Liver (tissue), 9 donors: ENCODE data around the gene PNLIPRP1. TPM values are rescaled to one million over a fixed set of nuclear protein-coding genes. Genes with fewer than 3 reads are reported as not detected.

Experiments used
- DNase-seq: peaks from one replicate; pipeline ENCODE4 v3.0.0-alpha.2; 2017; ENCODE audit warnings: low spot score
- H3K27ac ChIP-seq, 2 donors: one replicate each; pipeline ENCODE4 v1.7.0; 2013; ENCODE audit warnings: inconsistent platforms in 2 of 2, low read length in 2 of 2, control low read depth in 1 of 2, low read depth in 1 of 2, mild to moderate bottlenecking in 1 of 2
- H3K27me3 ChIP-seq, 4 donors: one replicate each; pipeline versions ENCODE4 v1.6.1 to v1.7.0; 2013; ENCODE audit warnings: low read length in 3 of 4, inconsistent platforms in 1 of 4, mild to moderate bottlenecking in 1 of 4, moderate library complexity in 1 of 4; ENCODE audit not compliant: control insufficient read depth in 4 of 4, insufficient read depth in 4 of 4
- H3K36me3 ChIP-seq, 4 donors: one replicate each; pipeline versions ENCODE4 v1.6.1 to v1.7.0; 2013; ENCODE audit warnings: low read length in 3 of 4, mild to moderate bottlenecking in 3 of 4, low read depth in 1 of 4, moderate library complexity in 1 of 4; ENCODE audit not compliant: control insufficient read depth in 4 of 4, insufficient read depth in 3 of 4
- H3K4me1 ChIP-seq, 4 donors: one replicate each; pipeline versions ENCODE4 v1.6.1 to v1.7.0; 2013; ENCODE audit warnings: low read length in 3 of 4, mild to moderate bottlenecking in 3 of 4, moderate library complexity in 1 of 4; ENCODE audit not compliant: control insufficient read depth in 4 of 4, insufficient read depth in 4 of 4
- H3K4me3 ChIP-seq, 3 donors: one replicate each; pipeline versions ENCODE4 v1.6.1 to v1.7.0; 2013; ENCODE audit warnings: low read length in 3 of 3, control low read depth in 1 of 3, low read depth in 1 of 3, mild to moderate bottlenecking in 1 of 3
- H3K9ac ChIP-seq, 2 donors: one replicate each; pipeline ENCODE4 v1.7.0; 2013; ENCODE audit warnings: low read length in 2 of 2, mild to moderate bottlenecking in 2 of 2, moderate library complexity in 2 of 2, control low read depth in 1 of 2, low read depth in 1 of 2
- H3K9me3 ChIP-seq, 4 donors: one replicate each; pipeline versions ENCODE4 v1.6.1 to v1.7.0; 2013; ENCODE audit warnings: low read length in 3 of 4; ENCODE audit not compliant: control insufficient read depth in 4 of 4
- CTCF ChIP-seq: fragments of 150-350 bp; IDR thresholded peaks from 2 replicates; pipeline ENCODE4 v1.5.1; 2017; ENCODE audit warnings: improper control_type of control experiment, low read depth, low read length; ENCODE audit not compliant: missing input control
- EGR1 ChIP-seq, 2 donors: IDR thresholded peaks; 2 replicates each; pipeline ENCODE4 v1.6.1; 2016 to 2018; ENCODE audit warnings: antibody characterized with exemption in 2 of 2, low read depth in 2 of 2
- FOXA1 ChIP-seq: IDR thresholded peaks from 2 replicates; pipeline ENCODE4 v1.6.1; 2016; ENCODE audit warnings: antibody characterized with exemption
- FOXA2 ChIP-seq: IDR thresholded peaks from 2 replicates; pipeline ENCODE4 v1.6.1; 2016; ENCODE audit warnings: antibody characterized with exemption
- GABPA ChIP-seq, 2 donors: IDR thresholded peaks in 1 of 2; conservative IDR thresholded peaks in 1 of 2; 2 replicates each; pipeline ENCODE4 v1.6.1; 2016; ENCODE audit warnings: antibody characterized with exemption in 2 of 2, mild to moderate bottlenecking in 1 of 2, moderate library complexity in 1 of 2
- HNF4G ChIP-seq: IDR thresholded peaks from 2 replicates; pipeline ENCODE4 v1.6.1; 2016; ENCODE audit warnings: antibody characterized with exemption
- JUND ChIP-seq, 2 donors: IDR thresholded peaks; 2 replicates each; pipeline ENCODE4 v1.6.1; 2016; ENCODE audit warnings: antibody characterized with exemption in 2 of 2
- NR2F2 ChIP-seq: IDR thresholded peaks from 2 replicates; pipeline ENCODE4 v1.6.1; 2016; ENCODE audit warnings: antibody characterized with exemption
- REST ChIP-seq: IDR thresholded peaks from 2 replicates; pipeline ENCODE4 v1.6.1; 2016; ENCODE audit warnings: antibody characterized with exemption, mild to moderate bottlenecking
- RXRA ChIP-seq, 2 donors: IDR thresholded peaks; 2 replicates each; pipeline ENCODE4 v1.6.1; 2017 to 2018; ENCODE audit warnings: antibody characterized with exemption in 2 of 2, mild to moderate bottlenecking in 1 of 2
- SP1 ChIP-seq: IDR thresholded peaks from 2 replicates; pipeline ENCODE4 v1.6.1; 2018; ENCODE audit warnings: antibody characterized with exemption, mild to moderate bottlenecking
- TAF1 ChIP-seq: conservative IDR thresholded peaks from 2 replicates; pipeline ENCODE4 v1.6.1; 2016; ENCODE audit warnings: antibody characterized with exemption, mild to moderate bottlenecking
- YY1 ChIP-seq: IDR thresholded peaks from 2 replicates; pipeline ENCODE4 v1.6.1; 2016; ENCODE audit warnings: antibody characterized with exemption, mild to moderate bottlenecking
- WGBS: extraction: QIAGEN DNeasy Blood & Tissue Kit; methylation state at CpG from one replicate; pipeline ENCODE4 v1.1.7; 2013; 5-methylcytosine and 5-hydroxymethylcytosine counted together
- polyA plus RNA-seq, 2 donors: library from polyadenylated mRNA; stranded (reverse) in 1 of 2; unstranded in 1 of 2; fragments of 200-250 nt in 1 of 2; fragments of >200 nt in 1 of 2; fragmentation: Nextera tagmentation in 1 of 2; extraction: Ambion mirVana in 1 of 2; gene quantifications; one replicate each; pipeline versions ENCODE4 v1.2.1 to v1.2.3, GENCODE V29; 2013 to 2015
- total RNA-seq, 2 donors: library from RNA; depleted of rRNA; stranded (reverse); fragments of >200 nt; gene quantifications; one replicate each; pipeline ENCODE4 v1.2.3, GENCODE V29; 2014
- TF ChIP-seq, protein P1 (sequence below): IDR thresholded peaks from 2 replicates; pipeline ENCODE4 v1.6.1; 2016; ENCODE audit warnings: antibody characterized with exemption
- TF ChIP-seq, protein P2 (sequence below): IDR thresholded peaks from 2 replicates; pipeline ENCODE4 v1.6.1; 2016; ENCODE audit warnings: antibody characterized with exemption
- TF ChIP-seq, protein P3 (sequence below): IDR thresholded peaks from 2 replicates; pipeline ENCODE4 v1.6.1; 2016; ENCODE audit warnings: antibody characterized with exemption
- donor health status: healthy.
- donor health status: healthy.
- donor health status: healthy.
- donor health status: healthy.
- donor health status: healthy.

The PNLIPRP1 gene
- total and polyA plus RNA-seq, 4 donors: not detected

DNA sequence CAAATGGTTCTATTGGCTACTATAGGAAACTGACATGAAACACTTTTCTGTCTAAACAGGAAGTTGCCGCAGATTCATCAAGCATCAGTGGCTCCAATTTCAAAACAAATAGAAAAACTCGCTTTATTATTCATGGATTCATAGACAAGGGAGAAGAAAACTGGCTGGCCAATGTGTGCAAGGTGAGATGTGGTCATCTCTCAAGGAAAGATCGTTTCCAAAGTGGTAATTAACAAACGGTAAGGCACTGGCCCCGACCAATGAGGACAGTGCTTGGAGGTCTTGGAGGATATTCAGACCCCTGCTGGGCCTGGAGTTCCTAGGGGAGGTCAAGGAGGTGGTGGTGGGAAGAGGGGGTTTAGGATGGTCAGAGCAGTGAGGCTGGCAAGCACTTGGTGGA, 42.5 kb upstream of the PNLIPRP1 start:
- no peaks in the 10 kb centered on the region for H3K27me3 ChIP-seq
- 86% methylated on average over 5 of the region's 5 CpGs for WGBS
- H3K36me3 ChIP-seq: no peaks in the 10 kb centered on the region
- H3K27ac ChIP-seq: no peak overlapping the region
- TF ChIP-seq SP1: no peak
- TF ChIP-seq GABPA (IDR thresholded peaks at IDR 0.05 in 1 of 2, conservative IDR thresholded peaks at IDR 0.05 in 1 of 2): no peak
- no peak for TF ChIP-seq FOXA1
- no peak for TF ChIP-seq RXRA (IDR thresholded peaks at IDR 0.05)
- TF ChIP-seq FOXA2: no peak
- TF ChIP-seq, protein P1, sequence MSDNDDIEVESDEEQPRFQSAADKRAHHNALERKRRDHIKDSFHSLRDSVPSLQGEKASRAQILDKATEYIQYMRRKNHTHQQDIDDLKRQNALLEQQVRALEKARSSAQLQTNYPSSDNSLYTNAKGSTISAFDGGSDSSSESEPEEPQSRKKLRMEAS: no peak
- no peak for TF ChIP-seq YY1
- TF ChIP-seq HNF4G: no peak
- no peak for TF ChIP-seq NR2F2
- TF ChIP-seq, protein P2, sequence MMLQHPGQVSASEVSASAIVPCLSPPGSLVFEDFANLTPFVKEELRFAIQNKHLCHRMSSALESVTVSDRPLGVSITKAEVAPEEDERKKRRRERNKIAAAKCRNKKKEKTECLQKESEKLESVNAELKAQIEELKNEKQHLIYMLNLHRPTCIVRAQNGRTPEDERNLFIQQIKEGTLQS: no peak
- TF ChIP-seq, protein P3, sequence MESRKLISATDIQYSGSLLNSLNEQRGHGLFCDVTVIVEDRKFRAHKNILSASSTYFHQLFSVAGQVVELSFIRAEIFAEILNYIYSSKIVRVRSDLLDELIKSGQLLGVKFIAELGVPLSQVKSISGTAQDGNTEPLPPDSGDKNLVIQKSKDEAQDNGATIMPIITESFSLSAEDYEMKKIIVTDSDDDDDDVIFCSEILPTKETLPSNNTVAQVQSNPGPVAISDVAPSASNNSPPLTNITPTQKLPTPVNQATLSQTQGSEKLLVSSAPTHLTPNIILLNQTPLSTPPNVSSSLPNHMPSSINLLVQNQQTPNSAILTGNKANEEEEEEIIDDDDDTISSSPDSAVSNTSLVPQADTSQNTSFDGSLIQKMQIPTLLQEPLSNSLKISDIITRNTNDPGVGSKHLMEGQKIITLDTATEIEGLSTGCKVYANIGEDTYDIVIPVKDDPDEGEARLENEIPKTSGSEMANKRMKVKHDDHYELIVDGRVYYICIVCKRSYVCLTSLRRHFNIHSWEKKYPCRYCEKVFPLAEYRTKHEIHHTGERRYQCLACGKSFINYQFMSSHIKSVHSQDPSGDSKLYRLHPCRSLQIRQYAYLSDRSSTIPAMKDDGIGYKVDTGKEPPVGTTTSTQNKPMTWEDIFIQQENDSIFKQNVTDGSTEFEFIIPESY: no peak
- TF ChIP-seq EGR1 (IDR thresholded peaks at IDR 0.05; ENCODE audit: low read depth in 2 of 2): no peak
- TF ChIP-seq JUND (IDR thresholded peaks at IDR 0.05): no peak
- no peak for TF ChIP-seq REST
- no peak for TF ChIP-seq TAF1
- TF ChIP-seq CTCF: no peak
- H3K9me3 ChIP-seq: no peaks in the 10 kb centered on the region
- no peak for DNase-seq
- H3K4me3 ChIP-seq: no peak overlapping the region
- H3K9ac ChIP-seq: no peak overlapping the region
- H3K4me1 ChIP-seq: no peaks in the 10 kb centered on the region

DNA sequence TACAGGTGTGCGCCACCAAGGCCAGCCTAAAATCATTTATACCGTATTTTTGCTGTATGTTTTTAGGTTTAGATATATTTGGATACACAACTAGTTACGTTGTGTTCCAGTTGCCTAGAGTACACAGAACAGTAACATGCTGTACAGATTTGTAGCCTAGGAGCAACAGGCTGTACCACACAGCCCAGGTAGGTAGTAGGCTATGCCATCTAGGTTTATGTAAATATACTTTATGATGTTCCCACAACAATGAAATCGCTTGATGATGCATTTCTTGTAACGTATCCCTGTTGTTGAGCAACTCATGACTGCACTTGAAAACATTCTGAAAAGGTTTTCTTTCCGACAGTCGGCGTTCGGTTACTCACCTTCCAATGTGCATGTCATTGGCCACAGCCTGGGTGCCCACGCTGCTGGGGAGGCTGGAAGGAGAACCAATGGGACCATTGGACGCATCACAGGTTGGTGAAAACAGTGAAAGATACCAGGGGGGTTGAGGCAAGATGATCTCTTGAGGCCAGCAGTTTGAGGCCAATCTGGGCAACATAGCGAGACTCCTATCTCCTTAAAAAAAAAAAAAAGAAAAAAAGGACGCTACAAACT, 37.3 kb upstream of the PNLIPRP1 start:
- no peaks in the 10 kb centered on the region for H3K36me3 ChIP-seq
- no peak for DNase-seq
- TF ChIP-seq CTCF: no peak
- no peak for TF ChIP-seq YY1
- no peak for TF ChIP-seq FOXA2
- TF ChIP-seq, protein P3: no peak
- TF ChIP-seq NR2F2: no peak
- TF ChIP-seq GABPA (IDR thresholded peaks at IDR 0.05 in 1 of 2, conservative IDR thresholded peaks at IDR 0.05 in 1 of 2): no peak
- H3K9ac ChIP-seq: no peak overlapping the region
- WGBS: 87% methylated on average over 13 of the region's 13 CpGs
- H3K27me3 ChIP-seq: peaks cover 0 to 3% (median 0%) of the 10 kb centered on the region in 4 donors
- H3K27ac ChIP-seq: no peak overlapping the region
- no peaks in the 10 kb centered on the region for H3K4me1 ChIP-seq
- H3K9me3 ChIP-seq: no peaks in the 10 kb centered on the region
- no peak overlapping the region for H3K4me3 ChIP-seq
